ENCODE results near the gene MVB12A. TPM values are rescaled to one million over a fixed set of nuclear protein-coding genes. Genes with fewer than 3 reads are reported as not detected.

MVB12A gene
- total RNA-seq, 1 donor: 32.0 TPM

DNA sequence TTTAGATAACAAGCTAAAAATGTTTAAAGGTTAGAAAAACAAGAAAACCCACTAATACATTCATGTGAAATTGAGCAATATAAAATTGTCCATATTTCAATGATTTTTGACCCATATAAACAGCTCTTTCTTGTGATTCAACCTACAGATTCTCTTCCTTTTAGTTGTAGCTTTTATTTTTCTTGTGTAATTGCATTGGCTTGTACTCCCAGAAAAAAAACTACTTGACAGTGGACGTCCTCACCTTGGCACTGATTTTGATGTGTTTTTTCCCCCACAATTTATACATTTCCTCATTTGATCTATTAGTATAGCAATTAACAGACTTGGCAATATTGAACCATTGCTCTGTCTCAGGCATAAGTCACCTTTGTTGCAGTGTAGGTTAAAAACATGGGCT is 30.6 kb upstream of the MVB12A start:
- no peak for DNase-seq (ENCODE audit: low read depth)
- no peak overlapping the region for H3K4me3 ChIP-seq (ENCODE audit: low read depth, low read length)
- TF ChIP-seq, protein P1, sequence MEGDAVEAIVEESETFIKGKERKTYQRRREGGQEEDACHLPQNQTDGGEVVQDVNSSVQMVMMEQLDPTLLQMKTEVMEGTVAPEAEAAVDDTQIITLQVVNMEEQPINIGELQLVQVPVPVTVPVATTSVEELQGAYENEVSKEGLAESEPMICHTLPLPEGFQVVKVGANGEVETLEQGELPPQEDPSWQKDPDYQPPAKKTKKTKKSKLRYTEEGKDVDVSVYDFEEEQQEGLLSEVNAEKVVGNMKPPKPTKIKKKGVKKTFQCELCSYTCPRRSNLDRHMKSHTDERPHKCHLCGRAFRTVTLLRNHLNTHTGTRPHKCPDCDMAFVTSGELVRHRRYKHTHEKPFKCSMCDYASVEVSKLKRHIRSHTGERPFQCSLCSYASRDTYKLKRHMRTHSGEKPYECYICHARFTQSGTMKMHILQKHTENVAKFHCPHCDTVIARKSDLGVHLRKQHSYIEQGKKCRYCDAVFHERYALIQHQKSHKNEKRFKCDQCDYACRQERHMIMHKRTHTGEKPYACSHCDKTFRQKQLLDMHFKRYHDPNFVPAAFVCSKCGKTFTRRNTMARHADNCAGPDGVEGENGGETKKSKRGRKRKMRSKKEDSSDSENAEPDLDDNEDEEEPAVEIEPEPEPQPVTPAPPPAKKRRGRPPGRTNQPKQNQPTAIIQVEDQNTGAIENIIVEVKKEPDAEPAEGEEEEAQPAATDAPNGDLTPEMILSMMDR (IDR thresholded peaks at IDR 0.05; ENCODE audit: insufficient read depth, low read depth, low read length): no peak

DNA sequence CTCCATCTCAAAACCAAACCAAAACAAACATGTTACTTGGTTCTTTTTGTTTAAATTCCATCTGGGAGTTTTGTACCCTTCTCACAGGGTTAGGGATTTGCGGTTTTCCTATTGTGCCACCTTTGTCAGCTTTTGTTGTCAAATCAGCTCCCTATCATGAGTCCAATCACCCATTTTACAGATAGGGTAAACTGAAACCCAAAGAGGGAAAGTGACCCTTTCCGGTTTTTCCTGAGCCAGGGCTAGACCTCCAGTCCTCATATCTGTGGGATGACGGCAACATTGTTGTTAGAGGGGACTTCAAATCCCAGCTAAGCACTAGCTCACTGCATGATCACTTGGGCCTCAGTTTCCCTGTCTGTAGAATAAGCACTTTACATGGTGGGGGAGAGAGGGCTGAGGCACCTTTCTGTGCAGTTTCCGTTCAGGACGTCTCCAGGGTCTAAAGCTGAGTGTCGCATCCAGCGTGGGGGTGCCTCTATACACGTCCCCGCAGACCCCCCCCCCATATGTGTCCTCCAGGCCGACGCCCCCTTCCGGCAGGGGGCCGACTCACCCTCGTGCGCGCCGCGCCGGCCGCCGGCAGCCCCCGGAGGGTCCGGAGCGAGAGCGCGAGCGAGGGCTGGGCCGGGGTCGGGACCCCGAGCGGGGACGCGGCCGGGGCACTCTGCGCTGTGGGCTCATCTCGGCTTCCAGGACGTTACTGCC is 29.7 kb upstream of the MVB12A start:
- DNase-seq (ENCODE audit: low read depth): no peak
- H3K4me3 ChIP-seq (ENCODE audit: low read depth, low read length): peak overlapping the region; percentile 71
- TF ChIP-seq, protein P1 (IDR thresholded peaks at IDR 0.05; ENCODE audit: insufficient read depth, low read depth, low read length): no peak

DNA sequence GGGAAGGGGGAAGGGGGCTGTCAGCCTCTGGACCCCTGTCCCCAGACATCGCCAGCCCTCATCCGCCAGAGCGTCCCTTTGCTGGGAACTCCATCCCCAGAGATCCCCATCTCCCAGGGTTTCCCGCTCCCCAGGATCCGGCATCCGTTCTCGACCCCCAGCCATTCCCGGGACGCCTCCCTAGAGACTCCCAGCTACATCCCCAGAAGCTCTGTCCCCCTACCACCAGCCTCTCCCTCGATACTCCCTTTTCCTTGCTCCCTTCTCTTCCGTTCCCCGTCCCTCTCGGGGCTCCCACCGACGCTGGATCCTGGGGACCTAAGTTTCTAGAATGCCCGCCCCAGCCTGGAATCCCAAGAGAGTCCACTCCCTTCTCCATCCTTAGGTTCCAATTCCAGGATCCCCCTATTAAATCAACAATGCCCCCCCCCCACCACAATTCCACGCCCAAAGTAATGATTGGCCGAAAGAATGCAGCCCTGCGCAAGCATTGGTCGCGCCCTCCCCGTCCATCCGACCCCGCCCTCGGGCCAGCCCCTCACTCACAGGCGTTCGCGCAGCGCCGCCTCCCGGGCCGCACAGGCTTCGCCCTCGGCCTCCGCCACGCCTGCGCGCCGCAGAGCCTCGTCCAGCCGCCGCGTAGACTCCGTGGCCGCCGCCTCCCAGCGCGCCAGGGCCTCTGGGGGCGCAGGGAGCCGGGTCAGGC is 29.0 kb upstream of the MVB12A start:
- TF ChIP-seq, protein P1 (IDR thresholded peaks at IDR 0.05; ENCODE audit: insufficient read depth, low read depth, low read length): peak; percentile 67
- H3K4me3 ChIP-seq (ENCODE audit: low read depth, low read length): peak overlapping the region; percentile 71
- DNase-seq (ENCODE audit: low read depth): peak; percentile 92

- no peak for DNase-seq (ENCODE audit: low read depth)
- TF ChIP-seq, protein P1 (IDR thresholded peaks at IDR 0.05; ENCODE audit: insufficient read depth, low read depth, low read length): no peak
- H3K4me3 ChIP-seq (ENCODE audit: low read depth, low read length): peak overlapping the region; percentile 46
Measured at GRCh38 chr19:17391371-17392151, 28.3 kb upstream of the MVB12A start.

GRCh38 chr19:17393002-17393401 is 26.8 kb upstream of the MVB12A start:
- TF ChIP-seq, protein P1 (IDR thresholded peaks at IDR 0.05; ENCODE audit: insufficient read depth, low read depth, low read length): no peak
- no peak overlapping the region for H3K4me3 ChIP-seq (ENCODE audit: low read depth, low read length)
- DNase-seq (ENCODE audit: low read depth): no peak

DNA sequence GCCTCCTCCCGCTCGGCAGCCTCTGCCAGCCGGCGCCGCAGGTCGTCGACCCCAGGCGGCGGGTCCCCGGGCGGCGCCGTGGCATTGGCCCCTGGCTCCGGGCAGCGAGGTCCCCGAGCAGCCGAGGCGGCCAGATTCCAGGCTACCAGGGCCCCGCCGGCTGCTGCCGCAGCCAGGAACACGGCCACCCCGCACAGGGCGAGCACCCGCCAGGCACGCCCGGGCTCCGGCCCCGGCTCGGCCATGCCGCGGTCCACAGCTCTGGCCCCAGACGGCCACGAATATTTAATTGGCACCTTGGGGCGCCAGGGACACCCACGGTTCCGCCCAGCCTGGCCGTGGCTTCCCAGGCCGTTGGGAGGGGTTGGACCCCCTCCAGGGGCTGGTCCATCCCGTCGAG is 25.9 kb upstream of the MVB12A start, which contains the start of gene CCDC194:
Gene CCDC194, minus strand, starts transcription at position 283 of the 400 bp plus-strand sequence. Its CDS starts 38 bp downstream, at position 245.
- H3K4me3 ChIP-seq (ENCODE audit: low read depth, low read length): no peak within 1 kb of the TSS
- TF ChIP-seq, protein P1 (IDR thresholded peaks at IDR 0.05; ENCODE audit: insufficient read depth, low read depth, low read length): no peak

More for the DNA sequence above, 25.9 kb upstream of the MVB12A start, which contains the start of gene CCDC194:
- DNase-seq (ENCODE audit: low read depth): no peak

Data from fibroblast of villous mesenchyme (primary cell).